ENCODE results near the gene OCIAD2.
"Not testable (repeated sequence)": the region's sequence is repeated elsewhere in the genome, so short reads cannot be mapped to it uniquely, and the experiment has no call there.

Gene OCIAD2

GRCh38 chr4:48906206-48907173 is at the start of gene OCIAD2:
OCIAD2 (minus strand) TSS chr4:48906774; CDS start chr4:48904549, 2,225 bp downstream.
- DNase-seq = peak; percentile 92

DNA sequence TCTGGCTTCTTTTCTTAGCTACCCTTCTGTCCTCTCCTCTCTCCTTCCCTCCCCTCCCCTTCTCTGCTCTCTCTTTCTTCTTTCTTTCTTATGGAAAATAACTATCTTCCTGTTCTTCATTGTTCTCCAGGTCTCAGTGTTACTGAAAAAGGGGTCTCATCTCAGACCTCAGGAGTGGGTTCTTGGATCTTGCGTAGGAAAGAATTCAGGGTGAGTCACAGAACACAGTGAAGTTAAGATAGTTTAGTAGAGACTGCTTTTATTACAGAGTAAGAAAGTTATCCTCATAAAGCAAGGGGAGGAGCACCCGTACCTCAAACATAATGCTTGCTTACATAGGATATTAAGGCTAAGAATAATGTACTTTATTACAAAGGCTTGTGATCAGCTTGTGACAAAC is 47.7 kb upstream of the OCIAD2 start:
- no peak for DNase-seq

DNA sequence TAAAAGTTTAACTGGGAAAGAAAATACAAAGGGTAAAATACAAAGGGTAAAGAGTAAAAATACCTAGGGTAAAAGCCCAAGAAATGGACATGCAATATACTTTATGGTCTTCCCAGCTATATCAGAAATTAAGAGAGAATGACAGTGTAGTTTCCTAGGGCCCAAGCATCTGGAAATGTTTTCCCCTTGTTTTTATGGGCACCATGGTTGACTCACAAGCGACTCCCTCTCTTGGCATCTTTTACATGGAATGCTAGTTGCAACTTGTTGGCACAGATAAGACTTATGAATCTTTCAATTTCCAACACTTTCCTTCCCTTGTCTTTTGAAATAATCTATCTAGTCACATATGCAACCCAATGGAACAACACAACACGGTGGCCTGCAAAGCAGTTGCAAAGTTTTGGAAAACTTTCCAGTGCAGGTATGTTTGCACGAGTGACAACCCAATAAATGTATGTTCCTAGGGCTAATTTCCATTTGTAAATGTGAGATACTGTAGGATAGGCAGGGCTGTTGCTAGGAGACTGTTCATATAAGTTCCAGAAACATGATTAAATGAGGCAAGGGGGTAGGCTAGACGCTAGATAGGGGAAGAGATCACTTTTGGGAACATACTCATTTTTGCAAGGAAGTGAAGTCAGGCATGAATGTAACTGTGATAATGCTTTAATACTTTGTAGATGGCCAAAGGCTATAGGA is 43.1 kb upstream of the OCIAD2 start:
- no peak for DNase-seq

GRCh38 chr4:48949086-48949485 is 42.5 kb upstream of the OCIAD2 start:
- DNase-seq = no peak

DNA sequence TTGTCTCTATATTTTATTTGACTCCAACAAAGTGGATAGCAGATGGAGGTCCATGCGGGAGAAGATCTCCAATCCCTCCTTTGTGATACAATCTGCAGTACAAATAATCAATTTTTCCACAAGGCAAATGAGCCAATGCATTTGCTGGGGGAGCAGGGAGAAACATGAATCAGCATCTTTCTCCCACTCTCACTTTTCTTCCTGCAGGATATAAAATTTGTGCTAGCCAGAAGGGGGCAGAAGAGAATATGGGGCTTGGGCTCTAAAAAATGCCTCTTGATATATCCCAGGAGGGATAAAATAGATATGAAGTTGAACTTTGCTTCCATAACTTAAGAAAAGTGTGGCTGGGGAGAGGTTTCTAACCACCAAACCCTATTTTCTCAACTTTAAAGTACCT is 41.2 kb upstream of the OCIAD2 start:
- no peak for DNase-seq

- DNase-seq = no peak
Observed at GRCh38 chr4:48945981-48946380, 39.4 kb upstream of the OCIAD2 start.

- DNase-seq = peak; percentile 52
Observed at GRCh38 chr4:48944756-48945241, 38.2 kb upstream of the OCIAD2 start.

DNA sequence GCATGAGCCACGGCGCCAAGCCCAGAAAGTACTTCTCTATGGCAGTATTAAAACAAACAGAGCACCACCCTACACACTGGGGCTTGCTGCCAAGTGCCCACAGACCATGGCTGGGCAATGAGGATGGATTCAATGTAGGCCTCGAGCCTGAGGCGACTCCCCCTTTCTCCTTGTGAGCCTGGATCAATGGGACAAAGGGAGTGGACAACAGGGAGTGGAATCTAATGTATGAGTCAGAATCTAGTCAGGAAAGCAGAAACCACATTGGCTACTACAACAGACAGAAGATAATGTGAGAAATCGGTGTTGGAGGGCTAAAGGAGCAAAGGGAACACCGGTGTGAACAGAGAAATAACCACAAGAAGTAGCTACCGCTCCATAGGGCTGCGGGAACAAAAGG is 37.7 kb upstream of the OCIAD2 start:
- no peak for DNase-seq

DNA sequence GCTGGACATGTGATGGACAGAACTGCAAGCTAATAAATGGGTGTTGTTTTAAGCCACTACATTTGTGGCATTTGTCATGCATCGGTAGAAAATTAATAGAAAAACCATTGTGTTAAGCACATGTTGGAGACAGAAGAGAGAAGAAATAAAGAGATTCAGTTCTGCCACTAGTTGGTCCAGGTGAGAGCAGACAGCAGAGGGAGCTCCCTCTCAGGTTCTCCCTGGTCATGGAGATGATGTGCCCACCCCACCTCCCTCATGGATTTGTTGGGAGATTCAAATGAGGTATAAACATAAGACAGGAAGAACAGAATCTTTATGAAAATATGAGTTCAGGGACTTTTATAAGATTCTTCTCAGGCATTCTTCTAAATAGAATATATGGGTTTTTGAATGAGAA is 36.8 kb upstream of the OCIAD2 start:
- no peak for DNase-seq

GRCh38 chr4:48939785-48940184 is 33.2 kb upstream of the OCIAD2 start:
- DNase-seq = no peak

- DNase-seq = no peak
Observed at GRCh38 chr4:48938831-48939230, 32.3 kb upstream of the OCIAD2 start.

GRCh38 chr4:48937033-48937432 is 30.5 kb upstream of the OCIAD2 start:
- no peak for DNase-seq

DNA sequence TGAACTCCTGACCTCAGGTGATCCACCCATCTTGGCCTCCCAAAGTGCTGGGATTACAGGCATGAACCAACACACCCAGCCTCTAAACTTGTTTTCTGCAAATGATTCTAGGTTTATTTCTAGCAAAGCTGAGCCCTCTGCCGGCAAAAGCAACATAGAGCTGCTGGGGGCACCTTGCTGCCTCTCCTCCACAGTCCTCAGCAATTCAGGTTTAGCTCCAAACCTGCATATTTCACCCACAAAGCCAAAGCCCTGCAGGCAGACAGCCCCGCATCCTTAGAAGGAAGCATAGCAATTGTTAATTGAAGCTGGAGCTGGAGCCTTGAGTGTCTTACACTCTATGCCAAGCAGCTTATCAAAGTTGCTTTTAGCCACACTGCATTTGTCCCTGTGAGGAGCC is 24.9 kb upstream of the OCIAD2 start:
- no peak for DNase-seq

GRCh38 chr4:48930654-48931053 is 24.1 kb upstream of the OCIAD2 start:
- no peak for DNase-seq

DNA sequence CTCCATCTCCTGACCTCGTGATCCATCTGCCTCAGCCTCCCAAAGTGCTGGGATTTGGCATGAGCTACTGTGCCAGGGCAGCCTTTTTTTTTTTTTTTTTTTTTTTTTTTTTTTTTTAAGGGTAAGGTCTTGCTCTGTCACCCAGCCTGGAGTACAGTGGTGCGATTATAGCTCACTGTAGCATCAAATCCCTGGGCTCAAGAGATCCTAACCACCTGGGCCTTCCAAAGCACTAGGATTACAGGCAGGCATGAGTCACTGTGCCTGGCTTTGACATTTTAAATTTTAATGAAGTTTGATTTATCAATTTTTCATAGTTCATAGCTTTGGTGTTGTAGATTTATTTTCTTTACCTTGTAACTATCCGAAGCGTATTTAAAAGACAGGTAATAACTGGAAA is 17.8 kb upstream of the OCIAD2 start:
- no peak for DNase-seq

GRCh38 chr4:48923065-48923464 is 16.5 kb upstream of the OCIAD2 start:
- not testable (repeated sequence) for DNase-seq

GRCh38 chr4:48914311-48914710 is 7.7 kb upstream of the OCIAD2 start:
- no peak for DNase-seq

GRCh38 chr4:48913346-48913745 is 6.8 kb upstream of the OCIAD2 start:
- no peak for DNase-seq

GRCh38 chr4:48912349-48912748 is 5.8 kb upstream of the OCIAD2 start:
- DNase-seq = no peak

DNA sequence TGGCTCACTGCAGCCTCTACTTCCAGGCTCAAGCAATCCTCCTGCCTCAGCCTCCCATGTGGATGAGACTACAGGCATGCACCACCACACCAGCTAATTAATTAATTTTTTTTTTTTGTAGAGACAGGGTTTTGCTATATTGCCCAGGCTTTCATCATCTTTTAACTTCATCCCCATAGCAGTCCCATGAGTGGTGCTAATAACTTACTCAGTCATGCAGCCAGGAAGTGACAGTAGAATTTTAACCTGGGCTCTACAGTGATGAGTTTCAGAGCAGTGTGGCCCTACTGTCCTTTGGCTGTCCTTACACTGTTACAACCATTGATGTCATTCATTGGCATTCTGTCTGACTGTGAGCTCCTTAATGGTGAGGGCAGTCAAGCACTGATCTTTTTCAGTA is 3.9 kb upstream of the OCIAD2 start:
- no peak for DNase-seq

- DNase-seq = no peak
Observed at GRCh38 chr4:48909697-48910096, 3.1 kb upstream of the OCIAD2 start.

- DNase-seq = no peak
Observed at GRCh38 chr4:48908687-48909086, 2.1 kb upstream of the OCIAD2 start.

- no peak for DNase-seq
Observed at GRCh38 chr4:48907706-48908477, 1.3 kb upstream of the OCIAD2 start.

All from hematopoietic multipotent progenitor cell treated with erythropoietin and hydrocortisone succinate and interleukin-3 and kit ligand, for 6 days (in vitro differentiated cells).